Suppressor macrophage (primary cell): Measurements from ENCODE around the gene MYOM1.
A peak's percentile ranks its signal among the peaks of the same experiment; 100 is the strongest.
"Not testable (repeated sequence)": the region's sequence is repeated elsewhere in the genome, so short reads cannot be mapped to it uniquely, and the experiment has no call there.

Experiments used
- DNase-seq, 4 experiments: peaks; one replicate each; pipeline ENCODE4 v3.0.0-alpha.2; 2020 to 2022

The MYOM1 gene

GRCh38 chr18:3218819-3219218, 949 bp downstream of the MYOM1 start:
- no peak for DNase-seq

DNA sequence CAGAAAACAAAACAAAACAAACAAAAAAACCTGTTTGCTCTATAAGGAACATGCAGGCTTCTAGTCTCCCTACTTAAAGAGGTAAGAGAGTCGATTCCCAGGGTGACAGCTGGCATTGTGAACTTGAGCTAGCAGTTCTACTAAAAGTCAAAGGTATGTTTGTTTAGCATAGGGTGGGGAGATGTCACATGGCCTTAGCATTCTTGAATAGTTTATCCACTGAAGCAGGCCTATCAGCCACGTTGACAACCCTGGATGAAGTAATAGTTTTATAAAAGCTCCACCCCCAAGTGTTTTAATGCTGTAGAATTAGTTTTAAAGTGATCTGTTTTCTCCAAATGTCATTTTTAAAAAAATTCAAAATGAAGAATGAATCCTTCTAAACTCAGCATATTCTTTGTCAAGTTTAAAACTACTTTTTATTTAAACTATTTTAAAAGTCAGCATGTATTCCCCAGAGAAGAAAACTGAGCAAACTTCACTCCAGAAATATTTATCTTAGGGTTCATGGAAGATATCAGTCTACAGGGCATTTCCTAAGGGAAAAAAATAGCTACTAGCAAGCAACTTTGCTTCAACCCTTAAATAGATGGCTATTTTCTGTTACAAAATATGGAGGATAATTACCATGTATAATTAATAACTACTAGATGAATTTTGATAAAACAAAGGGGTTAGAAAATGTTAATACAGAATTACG, 1.7 kb downstream of the MYOM1 start:
- DNase-seq: no peak

DNA sequence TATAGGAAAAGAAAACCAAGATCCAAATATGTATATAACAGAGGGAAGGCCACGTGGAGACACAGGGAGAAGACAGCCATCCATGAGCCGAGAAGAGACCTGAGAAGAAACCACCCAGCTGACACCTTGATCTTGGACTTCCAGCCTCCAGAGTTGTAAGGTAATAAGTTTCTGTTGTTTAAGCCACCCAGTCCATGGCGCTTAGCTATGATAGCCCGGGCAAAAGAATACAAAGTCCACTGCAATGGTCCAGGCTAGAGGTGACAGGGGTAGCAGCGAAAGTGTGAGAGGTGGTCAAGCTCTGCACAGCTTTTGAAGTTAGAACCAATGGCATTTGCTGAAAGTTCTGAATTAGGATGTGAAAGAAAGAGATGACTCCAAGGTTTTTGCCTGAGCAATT, 2.8 kb downstream of the MYOM1 start:
- DNase-seq: no peak

DNA sequence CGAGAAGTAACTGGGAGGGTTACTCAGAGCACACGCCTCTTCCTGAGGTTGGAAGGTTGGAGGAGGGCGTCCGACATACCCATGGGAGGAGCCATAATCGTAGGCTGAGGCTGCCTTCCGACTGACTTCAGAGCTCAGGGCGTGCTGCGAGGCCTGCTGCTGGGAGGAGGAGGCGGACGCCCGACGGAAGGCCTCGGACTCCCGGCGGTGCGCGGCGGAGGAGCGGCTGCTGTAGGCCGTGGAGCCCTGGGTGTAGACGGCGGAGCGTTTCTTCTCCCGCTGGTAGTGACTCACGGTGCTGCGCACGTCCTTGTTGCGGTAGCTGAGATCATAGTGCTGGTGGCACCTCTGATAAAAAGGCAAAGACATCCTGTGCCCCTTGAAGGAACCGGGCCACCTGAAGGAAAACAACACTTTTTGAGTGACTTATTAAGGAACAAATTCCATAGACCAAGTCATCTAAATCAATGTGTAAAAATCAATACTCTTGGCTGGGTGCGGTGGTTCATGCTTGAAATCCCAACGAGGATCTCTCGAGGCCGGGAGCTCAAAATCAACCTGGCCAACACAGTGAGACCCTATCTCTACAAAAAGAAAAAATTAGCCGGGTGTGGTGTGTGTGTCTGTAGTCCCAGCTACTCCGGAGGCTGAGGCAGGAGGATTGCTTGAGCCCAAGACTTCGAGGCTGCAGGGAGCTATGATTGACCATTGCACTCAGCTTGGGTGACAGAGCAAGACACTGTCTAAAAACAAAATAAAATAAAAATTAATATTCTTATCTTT, 4.7 kb downstream of the MYOM1 start:
- DNase-seq: no peak

DNA sequence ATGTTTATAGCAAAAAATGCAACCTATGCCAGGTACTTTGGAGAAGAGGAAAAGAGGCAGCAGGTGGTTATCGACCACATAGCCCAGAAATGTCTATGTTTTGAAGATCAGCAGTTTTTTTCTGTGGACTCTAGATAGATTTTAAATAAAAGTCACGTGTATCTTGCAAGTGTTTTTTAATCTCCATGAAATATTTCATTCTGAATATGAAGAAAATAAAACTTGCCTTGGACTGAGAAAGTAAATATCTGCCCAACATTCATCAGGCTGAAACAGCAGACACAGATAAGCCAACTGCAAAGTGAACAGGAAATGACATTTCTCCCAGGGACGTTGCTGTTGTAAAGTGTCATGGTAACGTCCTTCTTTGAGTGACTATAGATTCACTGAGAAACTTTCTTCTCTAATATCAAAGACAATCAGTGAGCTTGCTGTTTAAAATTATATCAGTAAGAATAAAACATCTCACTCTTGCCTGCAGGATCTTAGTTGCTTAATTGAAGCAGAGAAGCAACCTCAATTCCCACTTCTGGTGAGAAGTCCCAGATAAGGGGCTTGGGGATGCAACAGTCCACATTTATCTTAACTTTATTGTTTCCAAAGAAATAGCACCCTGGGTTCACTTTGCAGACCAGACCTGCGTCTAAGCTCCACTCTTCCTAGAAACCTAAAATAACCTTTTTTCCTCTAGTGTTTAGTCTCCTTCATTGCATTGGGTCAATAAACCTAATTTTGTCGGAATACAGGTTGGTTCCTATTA, 6.3 kb downstream of the MYOM1 start:
- peak in 3 of 4 experiments; percentile 14 to 26 (median 24) for DNase-seq

DNA sequence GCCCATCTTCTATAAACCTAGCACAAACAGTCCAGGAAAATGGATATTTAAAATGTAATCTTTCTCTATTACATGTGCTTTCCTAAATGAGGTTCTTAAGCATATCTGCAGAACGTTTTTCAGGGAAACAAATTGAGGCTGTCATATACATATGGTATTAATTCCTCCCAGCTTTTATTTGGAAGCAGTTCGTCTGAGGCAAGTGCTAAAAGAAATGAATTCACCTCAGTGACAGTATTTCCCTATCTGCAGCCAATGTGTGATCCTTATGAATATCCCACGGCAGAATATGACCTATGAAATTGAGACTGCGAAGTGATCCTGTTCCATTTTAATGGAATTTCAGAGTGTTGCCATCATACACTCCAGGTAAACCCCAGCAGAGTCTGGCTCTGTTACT, 7.1 kb downstream of the MYOM1 start:
- DNase-seq: no peak

- no peak for DNase-seq
Observed at GRCh38 chr18:3211236-3211992, 8.4 kb downstream of the MYOM1 start.

- no peak for DNase-seq
Observed at GRCh38 chr18:3209859-3210569, 9.8 kb downstream of the MYOM1 start.

- DNase-seq: no peak
Observed at GRCh38 chr18:3207565-3207964, 12.2 kb downstream of the MYOM1 start.

- no peak for DNase-seq
Observed at GRCh38 chr18:3205239-3205638, 14.5 kb downstream of the MYOM1 start.

GRCh38 chr18:3199942-3200645, 19.7 kb downstream of the MYOM1 start:
- DNase-seq: no peak

- DNase-seq: not testable (repeated sequence)
Observed at GRCh38 chr18:3198260-3198860, 21.4 kb downstream of the MYOM1 start.

GRCh38 chr18:3194947-3195612, 24.7 kb downstream of the MYOM1 start:
- DNase-seq: no peak

DNA sequence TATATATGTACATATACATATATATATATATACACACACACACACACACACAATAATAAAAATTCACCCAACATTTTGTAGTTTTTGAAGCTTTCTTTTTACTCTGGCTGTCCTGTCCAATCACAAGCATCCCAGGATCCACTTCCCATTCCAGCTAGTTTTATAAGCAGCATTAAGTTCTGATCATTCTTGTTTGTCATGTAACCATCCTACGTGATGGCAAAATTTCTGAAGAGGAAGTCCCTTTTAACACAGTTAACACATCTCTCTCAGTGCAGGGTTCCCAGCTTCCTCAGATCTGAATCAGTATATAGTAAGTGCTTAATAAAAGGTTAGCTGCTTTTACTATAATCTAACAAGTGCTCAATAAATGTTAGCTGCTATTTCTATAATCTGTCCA, 26.4 kb downstream of the MYOM1 start:
- DNase-seq: peak; percentile 44 to 82 (median 61)

GRCh38 chr18:3192752-3193151, 27.0 kb downstream of the MYOM1 start:
- DNase-seq: no peak

DNA sequence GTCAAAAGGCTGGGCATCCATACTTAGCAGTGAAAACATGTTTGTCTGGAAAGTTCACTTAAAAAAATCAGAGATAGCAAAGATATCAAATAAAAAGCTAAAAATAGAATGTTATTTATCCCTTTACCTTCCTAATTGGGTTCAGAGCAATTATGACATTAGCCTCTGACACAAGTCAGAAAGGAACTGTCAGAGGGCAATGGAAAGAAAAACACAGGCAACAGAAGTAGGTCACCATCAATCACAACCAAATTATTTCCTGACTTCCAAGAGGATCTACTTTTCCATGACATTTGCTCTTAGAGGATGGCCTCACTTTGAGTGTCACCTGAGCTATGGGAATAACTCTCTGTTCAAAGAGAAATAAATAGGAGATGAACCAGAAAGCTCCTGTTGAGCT, 27.5 kb downstream of the MYOM1 start:
- DNase-seq: no peak

GRCh38 chr18:3190610-3191009, 29.2 kb downstream of the MYOM1 start:
- no peak for DNase-seq

DNA sequence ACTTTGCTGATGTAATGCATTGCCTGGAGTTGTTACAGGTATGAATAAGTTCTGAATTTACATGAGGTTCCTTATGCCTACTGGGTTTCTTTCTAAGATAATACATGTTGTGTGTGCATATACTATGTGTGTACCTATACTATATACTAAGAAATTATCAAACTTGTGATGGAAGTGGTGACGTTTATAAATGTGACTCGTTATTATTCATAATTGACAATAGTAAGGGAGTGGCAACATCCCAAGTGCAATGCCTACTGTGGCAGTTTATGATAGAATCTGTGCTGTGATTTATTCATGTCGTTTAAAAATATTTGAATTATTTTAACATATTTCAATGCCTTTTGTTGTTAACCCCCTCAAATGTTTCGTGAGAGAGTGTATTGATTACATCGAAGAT, 29.9 kb downstream of the MYOM1 start:
- DNase-seq: no peak

DNA sequence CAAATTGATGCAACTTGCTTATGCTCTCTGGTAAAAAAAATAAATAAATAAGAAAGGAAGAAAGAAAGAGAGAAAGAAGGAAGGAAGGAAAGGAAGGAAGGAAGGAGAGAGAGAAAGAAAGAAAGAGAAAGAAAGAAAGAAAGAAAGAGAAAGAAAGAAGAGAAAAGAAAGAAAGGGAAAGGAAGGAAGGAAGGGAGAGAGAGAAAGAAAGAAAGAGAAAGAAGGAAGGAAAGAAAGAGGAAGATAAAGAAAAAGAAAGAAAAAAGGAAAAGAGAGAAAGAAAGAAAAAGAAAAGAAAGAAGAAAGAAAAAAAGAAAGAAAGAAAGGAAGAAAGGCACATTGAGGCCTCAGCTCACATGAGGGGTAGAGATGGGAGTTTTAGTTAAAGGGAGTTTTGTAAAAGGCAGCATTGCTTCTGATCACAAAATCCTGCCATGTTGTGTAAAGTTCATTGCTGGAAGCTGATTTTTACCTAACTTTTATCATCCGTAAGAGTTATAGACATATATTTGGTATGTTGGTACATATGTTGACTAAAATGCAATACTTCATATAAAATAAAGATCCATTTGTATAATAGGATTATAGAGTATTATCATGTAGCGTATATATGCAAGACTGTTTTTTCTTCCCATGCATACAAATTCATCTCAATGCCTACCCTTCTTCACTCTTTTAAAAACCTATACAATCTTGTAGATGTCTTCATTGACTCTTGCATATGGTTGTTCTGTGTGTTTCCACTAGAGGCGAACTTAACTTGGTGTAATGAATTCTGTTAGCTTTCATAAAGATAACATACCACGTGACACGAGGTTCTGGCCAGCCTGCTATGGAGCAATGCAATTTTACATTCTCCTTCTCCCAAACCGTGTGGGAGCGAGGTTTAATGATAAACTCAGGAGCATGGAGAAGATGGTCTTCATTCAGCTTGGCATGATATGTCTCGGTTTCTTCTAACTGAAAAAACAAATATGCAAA, 32.8 kb downstream of the MYOM1 start:
- no peak for DNase-seq
